HG03025 (cell line): Measurements from ENCODE around the gene PEX3.
A peak's percentile ranks its signal among the peaks of the same experiment; 100 is the strongest.
"Not testable (repeated sequence)": the region's sequence is repeated elsewhere in the genome, so short reads cannot be mapped to it uniquely, and the experiment has no call there.

Source experiments
- ATAC-seq: cut with Tn5 transposase; IDR thresholded peaks from one replicate; pipeline ENCODE4 v1.9.1; 2021; ENCODE audit warnings: mild to moderate bottlenecking, moderate library complexity; ENCODE audit not compliant: unreplicated experiment, low FRiP score

Gene PEX3

DNA sequence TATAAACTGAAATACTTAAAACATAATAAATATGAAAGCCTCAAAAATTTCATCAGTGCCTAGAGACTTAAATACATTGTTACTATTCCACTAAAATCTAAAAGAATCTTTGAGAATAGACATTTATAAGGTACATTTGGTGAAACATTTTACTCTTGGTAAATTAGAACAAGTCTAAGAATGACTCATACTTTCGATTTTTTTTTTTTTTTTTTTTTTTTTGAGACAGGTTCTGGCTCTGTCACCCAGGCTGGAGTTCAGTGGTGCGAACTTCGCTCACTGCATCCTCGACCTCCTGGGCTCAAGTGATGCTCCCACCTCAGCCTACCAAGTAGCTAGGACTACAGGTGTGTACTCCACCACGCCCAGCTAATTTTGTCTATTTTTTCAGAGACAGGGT lies 54.5 kb downstream of the PEX3 start:
- ATAC-seq, result no peak

DNA sequence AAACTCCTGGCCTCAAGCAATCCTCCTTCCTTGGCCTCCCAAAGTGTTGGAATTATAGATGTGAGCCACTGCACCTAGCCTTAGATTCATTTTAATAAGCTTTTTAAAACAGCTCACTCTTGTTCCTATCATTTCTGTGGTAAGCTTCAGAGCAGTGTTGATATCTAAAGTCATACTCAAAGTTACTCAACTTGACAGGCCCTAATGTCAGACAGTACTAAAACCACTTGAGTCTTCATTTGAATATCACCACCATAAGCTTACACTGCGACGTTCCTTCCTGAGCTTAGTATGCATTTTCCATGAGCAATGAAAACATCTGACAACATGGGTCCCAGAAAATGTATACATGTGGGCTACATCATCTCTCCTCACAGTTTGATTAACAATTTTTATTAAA lies 54.9 kb downstream of the PEX3 start:
- no peak for ATAC-seq

DNA sequence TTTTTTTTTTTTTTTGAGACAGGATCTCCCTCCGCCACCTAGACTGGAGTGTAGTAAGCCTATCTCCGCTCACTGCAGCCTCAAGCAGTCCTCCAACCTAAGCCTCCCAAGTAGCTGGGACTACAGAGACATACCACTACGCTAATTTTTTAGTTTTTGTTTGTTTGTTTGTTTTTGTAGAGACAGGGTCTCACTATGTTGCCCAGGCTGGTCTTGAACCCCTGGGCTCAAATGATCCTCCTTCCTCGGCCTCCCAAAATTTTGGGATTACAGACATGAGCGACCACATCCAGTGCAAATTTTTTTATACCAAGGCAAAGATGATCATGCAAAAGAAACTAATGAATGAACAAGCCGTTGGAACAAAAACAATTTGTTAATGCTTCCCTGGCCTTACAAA lies 55.6 kb downstream of the PEX3 start:
- no peak for ATAC-seq

DNA sequence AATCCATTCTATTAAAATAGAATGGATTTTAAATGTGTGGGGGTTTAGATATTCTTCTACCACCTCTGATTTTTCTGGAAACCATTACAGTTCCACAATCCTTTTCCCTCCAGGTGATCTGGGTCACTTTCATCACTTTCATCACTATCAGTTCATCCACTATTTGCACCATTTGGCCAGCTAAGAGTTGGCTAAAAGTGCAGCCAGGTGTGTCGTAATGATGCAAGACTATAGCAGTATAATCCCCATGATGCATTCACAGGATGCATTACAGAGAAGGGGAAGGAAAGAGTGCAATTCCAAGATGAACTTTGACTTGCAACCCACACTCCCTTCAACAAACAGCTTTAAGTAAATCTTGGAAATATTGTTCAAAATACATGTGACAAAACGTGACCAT lies 56.0 kb downstream of the PEX3 start:
- ATAC-seq, result no peak

DNA sequence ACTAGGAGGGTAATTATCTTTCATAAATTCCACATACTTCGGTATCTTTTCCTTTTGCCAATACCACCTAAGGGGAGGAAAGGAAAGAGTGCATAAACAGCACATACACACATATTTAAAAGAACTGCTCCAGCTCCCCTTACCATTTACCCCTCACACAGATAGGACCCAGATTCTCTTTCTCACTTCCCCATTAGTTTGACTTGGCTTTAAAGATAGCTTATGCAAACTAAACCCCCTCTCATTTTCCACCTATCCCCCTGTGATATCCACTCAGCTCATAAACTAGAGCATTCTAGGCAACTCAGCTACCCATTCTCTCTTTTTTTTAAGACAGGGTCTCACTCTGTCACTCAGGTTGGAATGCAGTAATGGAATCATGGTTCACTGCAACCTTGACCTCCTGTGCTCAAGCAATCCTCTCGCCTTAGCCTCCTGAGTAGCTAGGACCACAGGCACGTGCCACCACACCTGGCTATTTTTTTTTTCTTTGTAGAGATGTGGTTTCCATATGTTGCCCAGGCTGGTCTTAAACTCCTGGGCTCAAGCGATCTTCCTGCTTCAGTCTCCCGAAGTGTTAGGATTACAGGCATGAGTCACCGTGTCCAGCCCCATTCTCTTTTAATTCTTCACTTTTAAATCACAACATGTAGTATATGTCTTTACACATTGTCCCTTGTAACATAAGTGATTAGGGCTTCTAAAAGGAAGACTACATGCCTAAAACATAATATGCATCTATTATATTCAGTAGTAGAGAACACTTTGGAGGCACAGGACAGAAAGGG lies 56.9 kb downstream of the PEX3 start:
- ATAC-seq, result peak; percentile 67

DNA sequence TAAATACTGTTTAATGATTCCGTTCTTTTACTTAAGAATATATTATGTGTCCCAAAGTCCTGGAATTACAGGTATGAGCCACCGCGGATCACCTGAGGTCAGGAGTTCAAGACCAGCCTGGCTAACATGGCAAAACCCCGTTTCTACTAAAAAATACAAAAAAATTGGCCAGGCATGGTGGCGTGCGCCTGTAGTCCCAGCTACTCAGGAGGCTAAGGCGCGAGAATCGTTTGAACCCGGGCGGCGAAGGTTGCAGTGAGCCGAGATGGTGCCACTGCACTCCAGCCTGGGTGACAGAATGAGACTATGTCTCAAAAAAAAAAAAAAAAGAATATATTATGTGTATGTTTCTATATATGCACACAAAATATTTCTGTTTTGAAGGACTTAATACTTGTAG lies 59.7 kb downstream of the PEX3 start:
- not testable (repeated sequence) for ATAC-seq

DNA sequence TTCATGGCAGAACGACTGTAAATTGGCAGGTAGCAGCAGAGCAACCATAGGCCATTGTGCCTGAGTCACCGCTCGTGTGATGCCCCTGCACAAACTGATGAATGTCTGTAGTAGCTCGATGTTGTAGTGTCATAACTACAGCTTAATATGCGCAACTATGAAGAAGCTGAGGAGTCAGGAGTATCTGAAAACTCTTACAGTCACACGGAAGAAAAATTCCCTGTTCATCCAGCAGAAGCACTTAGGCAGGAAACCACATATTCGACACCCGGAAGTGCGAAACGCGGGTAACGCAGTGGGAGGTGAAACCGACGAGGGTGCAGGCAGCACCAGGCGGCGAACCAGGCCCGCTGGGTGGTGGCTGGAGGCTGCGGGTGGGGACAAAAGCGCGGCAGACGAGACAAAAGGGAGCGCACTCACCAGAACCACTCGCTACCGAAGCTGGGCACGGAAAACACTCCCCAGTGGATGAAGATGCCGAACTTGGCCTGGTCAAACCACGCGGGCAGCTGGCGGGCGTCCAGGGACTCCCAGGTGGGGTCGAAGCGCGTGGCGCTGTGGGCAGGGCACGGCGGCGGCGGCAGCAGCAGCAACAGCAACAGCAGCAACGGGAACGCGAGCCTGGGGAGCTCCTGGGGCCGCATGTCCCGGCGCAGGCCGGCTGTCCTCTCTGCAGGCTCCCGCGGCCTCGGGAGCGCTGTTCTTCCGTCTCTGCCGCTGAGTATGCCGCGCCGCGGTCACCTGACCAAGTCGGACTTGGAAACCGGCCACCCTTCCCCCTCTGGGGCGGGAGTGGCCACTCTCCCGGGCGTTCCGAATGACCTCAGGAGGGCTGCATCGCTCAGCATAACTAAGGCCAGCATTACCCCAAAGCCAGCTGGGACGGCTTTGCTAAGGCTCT lies 60.6 kb downstream of the PEX3 start, which contains the start of gene FUCA2:
Gene FUCA2 (minus strand): TSS at position 730 of the 901 bp plus-strand sequence. CDS start 86 bp downstream, at position 644.
- ATAC-seq, result peak; percentile 55

DNA sequence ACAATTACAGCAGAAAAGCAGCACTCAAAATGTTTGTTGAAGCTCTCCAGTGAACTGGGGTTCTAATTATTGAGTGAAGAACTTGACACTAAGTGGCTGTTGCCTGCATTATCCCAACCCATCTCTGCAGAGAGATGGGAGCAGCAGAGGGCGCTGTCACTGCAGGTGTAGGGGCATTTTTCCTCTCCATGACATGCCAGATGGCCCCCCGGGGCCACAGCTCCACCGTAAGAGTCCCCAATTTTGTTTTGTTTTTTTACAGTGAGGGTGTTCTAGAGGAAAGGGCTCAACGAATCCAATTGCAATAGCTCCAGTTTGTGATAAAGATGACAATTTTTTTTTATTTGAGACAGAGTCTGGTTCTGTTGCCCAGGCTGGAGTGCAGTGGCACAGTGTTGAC lies 62.8 kb downstream of the PEX3 start:
- ATAC-seq, result no peak

DNA sequence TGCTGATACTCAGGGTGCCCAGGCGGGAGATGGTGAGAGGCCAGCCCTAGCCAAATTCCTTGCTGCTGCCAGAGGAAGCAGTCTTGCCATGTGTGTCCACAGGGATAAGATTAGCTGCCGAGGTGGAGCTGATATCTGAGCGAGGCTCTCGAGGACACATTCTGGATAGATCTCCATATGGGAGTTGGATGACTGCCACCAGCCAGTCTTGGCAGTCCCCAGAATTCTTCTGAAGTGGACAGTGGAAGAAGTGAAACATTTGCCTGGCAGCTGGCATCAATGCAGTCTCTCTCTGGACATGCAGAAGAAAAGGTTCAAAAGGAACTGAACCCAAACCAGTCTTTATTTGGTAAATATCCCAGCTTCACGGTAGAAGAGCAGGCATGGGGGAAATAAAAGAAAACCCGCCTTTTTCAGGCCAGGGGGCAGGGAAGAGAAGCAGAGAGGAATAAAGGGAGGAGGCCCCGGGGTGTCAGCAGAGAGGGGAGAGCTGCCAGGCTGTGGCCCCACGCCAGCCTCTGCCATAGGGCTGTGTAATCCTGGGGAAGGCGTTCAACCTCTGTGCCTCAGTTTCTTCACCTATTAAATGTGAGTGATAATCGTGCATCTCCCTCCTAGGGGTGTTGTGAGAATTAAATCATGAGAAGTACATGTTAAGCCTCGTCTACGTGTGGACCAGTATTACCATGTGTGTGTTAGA lies 64.6 kb downstream of the PEX3 start:
- ATAC-seq, result no peak

DNA sequence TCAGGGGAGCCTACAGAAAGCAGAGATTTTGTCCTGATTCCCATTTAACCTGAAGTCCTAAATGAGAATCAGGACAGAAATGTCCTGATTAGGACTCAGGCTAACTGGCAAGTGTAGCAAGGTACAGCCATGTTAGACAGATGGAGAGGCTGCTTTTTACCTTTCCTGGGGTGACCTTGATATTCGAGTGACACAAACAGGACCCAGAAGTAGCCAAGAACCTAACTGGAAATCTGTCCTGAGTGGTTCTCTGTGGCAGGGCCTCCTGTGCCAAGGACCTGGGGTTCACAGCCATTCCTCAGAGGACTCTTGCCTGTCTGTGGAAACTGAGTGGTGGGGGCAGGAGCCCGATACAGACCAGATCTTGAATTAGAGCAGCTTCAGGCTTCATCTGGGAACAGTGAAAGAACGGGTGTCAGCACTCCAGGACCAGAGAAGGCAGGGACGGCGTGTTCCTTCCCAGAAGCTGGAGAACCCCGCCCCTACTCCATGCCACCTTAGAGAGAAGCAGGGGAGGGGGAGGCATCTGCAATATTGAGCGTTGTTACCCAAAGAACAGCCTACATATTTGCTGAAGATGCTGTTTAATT lies 65.3 kb downstream of the PEX3 start:
- ATAC-seq, result no peak

DNA sequence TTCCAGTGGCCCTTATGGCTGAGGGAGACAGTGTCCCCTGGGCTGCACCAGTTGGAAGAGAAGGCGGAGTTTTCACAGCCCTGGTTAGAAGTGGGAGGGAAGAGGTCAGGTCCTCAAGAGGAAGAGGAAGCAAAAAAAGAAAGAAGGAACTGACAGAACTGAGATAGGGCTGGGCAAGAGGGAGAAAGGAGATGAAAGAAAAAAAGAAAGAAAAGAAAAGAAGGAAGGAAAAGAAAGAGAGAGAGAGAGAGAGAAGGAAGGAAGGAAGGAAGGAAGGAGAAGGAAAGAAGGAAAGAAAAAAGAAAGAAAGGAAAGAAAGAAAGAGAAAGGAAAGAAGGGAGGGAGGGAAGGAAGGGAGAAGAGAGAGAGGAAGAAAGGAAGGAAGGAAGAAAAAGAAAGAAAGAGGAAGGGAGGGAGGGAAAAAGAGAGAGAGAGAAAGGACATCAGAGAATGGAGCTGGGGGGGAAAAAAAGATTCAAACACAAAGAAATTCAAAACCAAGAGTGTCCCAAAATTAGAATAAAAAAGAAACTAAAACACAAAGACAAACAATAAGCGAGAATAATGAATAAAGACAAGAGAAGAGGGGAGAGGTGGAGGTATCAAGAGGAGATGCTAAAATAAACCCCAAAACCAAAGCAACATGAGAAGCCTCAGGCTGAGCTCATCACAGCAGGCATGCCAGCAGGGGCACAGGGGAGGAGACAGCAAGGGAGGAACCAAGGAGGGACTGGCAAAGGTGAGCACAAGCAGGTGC lies 66.3 kb downstream of the PEX3 start:
- ATAC-seq, result no peak

DNA sequence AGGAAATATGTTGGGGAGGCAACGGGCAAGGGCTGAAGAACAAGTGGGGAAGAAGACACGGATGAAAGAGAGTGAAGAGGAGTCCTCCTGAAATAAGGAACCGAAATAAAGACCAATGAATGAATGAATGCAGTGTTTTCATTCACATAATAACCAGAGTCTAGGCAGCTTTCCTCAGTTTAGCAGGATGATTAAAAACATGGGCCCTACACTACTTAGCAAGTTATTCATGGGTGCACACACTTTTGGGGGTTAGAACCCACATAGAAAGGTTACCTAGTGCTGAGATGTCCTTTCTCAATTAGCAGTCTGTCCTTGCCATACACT lies 66.8 kb downstream of the PEX3 start:
- no peak for ATAC-seq

DNA sequence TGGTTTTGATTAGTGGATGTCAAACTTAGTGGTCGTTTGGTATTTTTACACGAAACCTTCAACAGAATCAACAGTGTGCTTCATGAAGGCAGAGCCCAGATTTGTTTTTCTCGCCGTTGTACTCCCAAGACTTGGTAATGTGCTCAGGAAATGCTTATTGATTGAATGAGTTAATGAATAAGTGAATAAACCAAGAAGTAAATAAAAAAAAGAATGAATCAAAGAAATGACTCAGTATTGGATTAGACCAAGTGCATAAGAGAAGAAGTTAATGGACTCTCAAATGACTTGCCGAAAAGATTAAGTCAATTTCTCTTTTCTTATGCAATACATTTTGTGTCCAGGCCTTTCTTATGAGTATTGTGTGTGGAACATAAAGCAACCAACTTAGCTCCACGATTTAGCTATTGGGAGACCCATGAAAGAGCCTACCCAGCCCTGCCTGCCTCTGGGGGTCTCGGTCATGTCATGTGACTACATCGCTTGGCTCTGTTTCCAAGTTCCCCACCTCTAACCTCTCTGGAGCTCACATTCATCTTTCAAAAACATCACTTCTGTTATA lies 71.5 kb downstream of the PEX3 start:
- ATAC-seq, result no peak

DNA sequence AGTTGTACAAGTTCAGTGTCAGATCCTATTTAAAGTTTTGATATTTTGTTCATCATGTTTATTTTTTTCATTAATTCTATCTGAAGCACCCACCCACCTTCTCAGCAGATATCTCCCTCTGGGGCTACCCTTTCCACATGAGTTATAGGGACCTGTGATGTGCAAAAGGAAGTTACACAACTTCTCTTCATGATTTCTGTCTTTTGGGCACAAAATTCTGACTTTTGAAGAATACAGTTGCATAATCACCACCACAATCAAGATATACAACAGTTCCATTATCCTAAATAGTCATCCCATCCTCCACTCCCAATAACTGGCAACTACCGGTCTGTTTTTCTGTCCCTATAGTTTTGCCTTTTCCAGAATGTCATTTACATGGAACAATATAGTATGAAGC lies 74.8 kb downstream of the PEX3 start:
- ATAC-seq, result no peak

DNA sequence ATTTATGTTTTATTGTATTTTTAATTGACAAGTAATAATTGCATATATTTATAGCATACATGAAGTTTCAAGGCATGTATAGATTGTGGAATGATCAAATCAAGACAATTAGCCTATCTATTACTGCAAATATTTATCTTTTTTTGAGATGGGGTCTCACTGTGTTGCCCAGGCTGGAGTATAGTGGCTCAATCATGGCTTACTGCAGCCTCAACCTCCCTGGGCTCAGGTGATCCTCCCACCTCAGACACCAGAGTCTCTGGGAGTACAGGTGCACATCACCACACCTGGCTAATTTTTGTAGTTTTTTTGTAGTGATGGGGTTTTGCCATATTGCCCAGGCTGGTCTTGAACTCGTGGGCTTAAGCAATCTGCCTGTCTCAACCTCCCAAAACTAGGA lies 77.1 kb downstream of the PEX3 start:
- ATAC-seq, result no peak

DNA sequence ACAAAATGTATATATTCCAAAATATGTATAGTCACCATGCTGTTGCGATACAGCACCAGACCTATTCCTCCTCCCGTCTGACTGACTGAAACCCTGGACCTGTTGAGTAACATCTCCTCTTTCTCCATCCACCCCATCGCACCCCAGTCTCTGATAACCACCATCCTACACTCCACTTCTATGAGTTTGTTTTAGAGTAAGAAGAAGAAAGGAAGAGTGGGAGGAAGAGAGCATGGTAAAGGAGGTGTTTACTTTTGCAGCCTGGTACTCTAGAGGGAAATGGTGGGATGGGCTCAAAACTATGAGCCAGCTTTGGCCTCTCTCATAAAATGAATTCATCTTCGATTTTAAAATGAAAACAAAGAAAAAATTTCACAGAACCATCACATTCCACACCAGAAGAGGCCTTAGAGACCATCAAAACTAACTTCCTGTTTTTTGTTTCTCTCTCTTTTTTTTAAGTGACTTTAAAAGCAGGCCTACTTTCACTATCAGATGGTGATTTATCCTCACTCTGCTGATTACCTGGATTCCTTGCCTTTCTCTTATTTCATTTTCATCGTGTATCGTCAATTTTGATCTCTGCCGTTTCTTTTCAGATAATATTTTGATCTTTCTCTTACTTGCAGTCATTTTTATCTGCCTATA lies 77.7 kb downstream of the PEX3 start:
- ATAC-seq, result no peak

DNA sequence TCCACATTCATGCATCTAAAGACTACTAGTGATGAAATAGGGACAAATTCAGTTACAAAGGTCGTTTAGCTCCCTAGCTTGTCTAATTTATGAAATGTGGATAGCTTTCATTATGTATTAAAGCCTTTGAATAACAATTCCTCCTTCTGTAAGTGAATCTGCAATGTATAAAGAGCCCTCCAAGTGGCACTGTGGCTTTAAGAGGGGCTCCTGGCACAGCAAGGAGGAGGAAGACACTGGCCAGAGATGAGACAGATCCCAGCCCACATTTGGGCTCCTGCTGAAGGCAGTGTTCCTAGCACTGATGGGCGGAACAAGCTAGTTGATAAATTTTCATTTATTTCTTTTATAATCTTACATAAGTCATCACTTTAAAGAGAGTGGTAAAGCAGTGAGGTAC lies 78.5 kb downstream of the PEX3 start:
- ATAC-seq, result no peak

DNA sequence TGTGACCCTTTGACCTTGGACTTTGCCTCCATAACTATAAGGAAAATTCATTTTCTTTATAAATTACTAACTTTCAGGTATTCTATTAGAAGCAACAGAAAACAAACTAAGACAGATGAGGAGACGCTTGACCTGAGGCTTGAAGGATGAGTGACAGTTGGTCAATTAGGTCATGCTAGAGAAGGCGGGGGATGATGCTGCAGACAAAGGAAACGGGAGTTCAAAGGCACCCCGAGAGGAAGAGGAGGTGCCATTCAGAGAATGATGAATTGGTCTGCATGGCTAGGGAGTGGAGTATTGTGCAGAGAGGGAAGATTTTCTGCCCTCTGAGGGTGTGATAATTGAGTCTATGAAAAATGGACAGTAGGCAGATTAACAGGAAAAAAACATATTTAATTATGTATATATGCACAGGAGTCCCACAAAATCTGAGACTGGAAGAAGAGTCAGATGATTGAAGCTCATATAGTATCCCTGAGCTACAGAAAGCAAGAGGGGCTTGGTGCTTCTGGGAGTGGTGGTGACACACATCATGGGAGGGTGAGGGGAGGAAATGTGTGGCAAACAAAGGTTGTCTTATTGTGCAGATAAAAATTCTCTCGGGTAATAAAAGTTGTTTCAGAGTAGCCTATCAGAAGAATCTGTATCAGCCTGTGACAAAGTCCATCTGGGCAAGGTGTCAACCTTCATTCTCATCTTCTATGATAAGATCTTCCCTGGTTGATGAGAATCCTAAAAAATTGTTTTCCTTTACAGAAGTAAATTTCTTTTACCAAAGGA lies 81.3 kb downstream of the PEX3 start:
- ATAC-seq, result no peak
